Measurements from ENCODE around the gene ATP2B2.

DNA sequence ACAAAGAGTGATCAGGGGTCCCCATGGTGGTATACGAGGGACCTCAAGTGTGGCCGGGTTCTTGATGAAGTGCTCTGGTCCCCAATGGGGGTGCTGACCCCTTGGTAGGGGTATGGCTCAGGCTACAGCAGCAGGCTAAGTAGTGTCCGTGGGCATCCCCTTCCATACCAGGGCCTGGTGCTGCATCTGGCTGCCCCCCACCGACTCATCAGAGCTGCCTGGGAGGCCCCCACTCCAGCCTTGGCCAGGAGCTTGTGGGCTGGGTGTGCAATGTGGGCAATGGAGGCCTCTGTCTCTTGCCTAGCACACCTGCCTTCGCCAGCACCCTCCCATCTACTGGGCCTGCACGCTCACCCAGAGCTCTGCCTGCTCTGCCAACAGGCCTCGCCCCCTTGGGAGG, 125.4 kb downstream of the ATP2B2 start:
- TF ChIP-seq, protein P1, sequence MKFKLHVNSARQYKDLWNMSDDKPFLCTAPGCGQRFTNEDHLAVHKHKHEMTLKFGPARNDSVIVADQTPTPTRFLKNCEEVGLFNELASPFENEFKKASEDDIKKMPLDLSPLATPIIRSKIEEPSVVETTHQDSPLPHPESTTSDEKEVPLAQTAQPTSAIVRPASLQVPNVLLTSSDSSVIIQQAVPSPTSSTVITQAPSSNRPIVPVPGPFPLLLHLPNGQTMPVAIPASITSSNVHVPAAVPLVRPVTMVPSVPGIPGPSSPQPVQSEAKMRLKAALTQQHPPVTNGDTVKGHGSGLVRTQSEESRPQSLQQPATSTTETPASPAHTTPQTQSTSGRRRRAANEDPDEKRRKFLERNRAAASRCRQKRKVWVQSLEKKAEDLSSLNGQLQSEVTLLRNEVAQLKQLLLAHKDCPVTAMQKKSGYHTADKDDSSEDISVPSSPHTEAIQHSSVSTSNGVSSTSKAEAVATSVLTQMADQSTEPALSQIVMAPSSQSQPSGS (tag by site-specific recombination; IDR thresholded peaks at IDR 0.05; ENCODE audit: low read depth): no peak
- TF ChIP-seq KLF16 (tag by site-specific recombination; IDR thresholded peaks at IDR 0.05) (no peak), YY1 (tag by site-specific recombination; IDR thresholded peaks at IDR 0.05) (no peak)
